ENCODE data around the gene PCSK2.
A peak's percentile ranks its signal among the peaks of the same experiment; 100 is the strongest.

Gene PCSK2

DNA sequence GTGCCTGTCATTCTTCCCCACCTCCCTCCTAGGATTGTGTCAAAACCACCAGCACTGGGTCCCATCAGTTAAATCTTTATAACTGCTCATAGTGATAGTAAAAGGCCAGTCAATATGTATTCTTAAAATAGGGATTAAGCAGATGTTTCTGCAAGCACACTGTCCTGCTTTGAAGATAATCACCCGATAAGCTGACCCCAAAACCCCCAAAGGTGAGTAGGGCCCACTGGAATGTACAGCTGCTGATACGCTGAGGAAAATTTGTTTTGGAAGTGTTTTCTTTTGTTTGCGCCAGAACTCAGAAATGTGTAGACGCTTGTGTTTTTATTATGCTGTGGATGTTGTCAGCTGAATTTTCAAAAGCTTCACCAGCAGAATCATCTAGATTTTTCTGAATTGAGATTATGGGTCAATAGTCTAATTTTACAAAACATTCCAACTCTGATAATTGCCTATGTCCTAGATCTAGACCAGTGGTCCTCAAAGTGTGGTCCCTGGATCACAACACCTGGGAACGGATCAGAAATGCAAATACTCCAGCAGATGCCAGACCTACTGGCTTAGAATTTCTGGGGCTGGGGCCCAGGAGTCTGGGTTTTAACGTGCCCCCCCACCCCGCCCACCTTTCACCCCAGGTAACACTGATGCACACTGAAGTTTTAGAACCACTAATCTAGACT, 292.9 kb downstream of the PCSK2 start:
- H3K4me1 ChIP-seq (ENCODE audit: control insufficient read depth, insufficient read depth, low read length), result peaks cover 4% of the 10 kb centered on the region; the same call in 1 of the 2 replicates
- H3K36me3 ChIP-seq (ENCODE audit: control insufficient read depth, insufficient read depth, low read length), result no peaks in the 10 kb centered on the region
- no peak overlapping the region for H3K9ac ChIP-seq (ENCODE audit: low read length)
- H3K9me3 ChIP-seq (ENCODE audit: control insufficient read depth, insufficient read depth, low read depth, low read length), result no peaks in the 10 kb centered on the region
- H3K27ac ChIP-seq (ENCODE audit: low read depth, low read length), result no peak overlapping the region
- H3K4me3 ChIP-seq (ENCODE audit: low read depth, low read length), result no peak overlapping the region
- H3K27me3 ChIP-seq (ENCODE audit: control insufficient read depth, insufficient read depth, low read length), result no peaks in the 10 kb centered on the region

GRCh38 chr20:17520583-17520982, 293.7 kb downstream of the PCSK2 start:
- no peaks in the 10 kb centered on the region for H3K27me3 ChIP-seq (ENCODE audit: control insufficient read depth, insufficient read depth, low read length)
- H3K27ac ChIP-seq (ENCODE audit: low read depth, low read length), result no peak overlapping the region
- H3K36me3 ChIP-seq (ENCODE audit: control insufficient read depth, insufficient read depth, low read length), result no peaks in the 10 kb centered on the region
- peaks cover 4% of the 10 kb centered on the region; the same call in 1 of the 2 replicates for H3K4me1 ChIP-seq (ENCODE audit: control insufficient read depth, insufficient read depth, low read length)
- H3K9me3 ChIP-seq (ENCODE audit: control insufficient read depth, insufficient read depth, low read depth, low read length), result no peaks in the 10 kb centered on the region
- no peak overlapping the region for H3K9ac ChIP-seq (ENCODE audit: low read length)
- no peak overlapping the region for H3K4me3 ChIP-seq (ENCODE audit: low read depth, low read length)

DNA sequence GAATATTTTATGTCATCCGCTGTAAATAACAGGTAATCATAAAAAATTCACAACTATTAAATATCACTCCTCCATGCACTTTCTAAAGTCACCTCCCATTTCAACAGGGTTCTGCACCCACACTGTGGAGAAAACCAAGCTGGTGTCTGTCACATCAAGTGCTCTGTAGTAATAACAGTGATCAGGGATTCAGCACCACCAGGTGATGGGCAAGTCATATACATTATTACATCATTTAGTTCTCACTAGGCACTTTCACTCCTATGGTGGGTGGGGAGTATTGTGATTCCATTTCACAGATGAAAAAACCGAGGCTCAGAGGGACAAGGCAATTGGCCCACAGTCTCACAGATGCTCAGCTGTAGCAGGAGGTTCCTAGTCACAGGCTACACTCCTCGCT, 295.7 kb downstream of the PCSK2 start:
- H3K4me3 ChIP-seq (ENCODE audit: low read depth, low read length), result no peak overlapping the region
- H3K4me1 ChIP-seq (ENCODE audit: control insufficient read depth, insufficient read depth, low read length), result peaks cover 4% of the 10 kb centered on the region; the same call in 1 of the 2 replicates
- H3K9ac ChIP-seq (ENCODE audit: low read length), result no peak overlapping the region
- no peaks in the 10 kb centered on the region for H3K9me3 ChIP-seq (ENCODE audit: control insufficient read depth, insufficient read depth, low read depth, low read length)
- H3K27me3 ChIP-seq (ENCODE audit: control insufficient read depth, insufficient read depth, low read length), result no peaks in the 10 kb centered on the region
- H3K36me3 ChIP-seq (ENCODE audit: control insufficient read depth, insufficient read depth, low read length), result no peaks in the 10 kb centered on the region
- no peak overlapping the region for H3K27ac ChIP-seq (ENCODE audit: low read depth, low read length)

GRCh38 chr20:17523326-17523725, 296.5 kb downstream of the PCSK2 start:
- no peaks in the 10 kb centered on the region for H3K9me3 ChIP-seq (ENCODE audit: control insufficient read depth, insufficient read depth, low read depth, low read length)
- H3K4me1 ChIP-seq (ENCODE audit: control insufficient read depth, insufficient read depth, low read length), result peaks cover 4% of the 10 kb centered on the region; the same call in 1 of the 2 replicates
- no peaks in the 10 kb centered on the region for H3K27me3 ChIP-seq (ENCODE audit: control insufficient read depth, insufficient read depth, low read length)
- no peak overlapping the region for H3K4me3 ChIP-seq (ENCODE audit: low read depth, low read length)
- no peak overlapping the region for H3K27ac ChIP-seq (ENCODE audit: low read depth, low read length)
- H3K9ac ChIP-seq (ENCODE audit: low read length), result no peak overlapping the region
- H3K36me3 ChIP-seq (ENCODE audit: control insufficient read depth, insufficient read depth, low read length), result no peaks in the 10 kb centered on the region

DNA sequence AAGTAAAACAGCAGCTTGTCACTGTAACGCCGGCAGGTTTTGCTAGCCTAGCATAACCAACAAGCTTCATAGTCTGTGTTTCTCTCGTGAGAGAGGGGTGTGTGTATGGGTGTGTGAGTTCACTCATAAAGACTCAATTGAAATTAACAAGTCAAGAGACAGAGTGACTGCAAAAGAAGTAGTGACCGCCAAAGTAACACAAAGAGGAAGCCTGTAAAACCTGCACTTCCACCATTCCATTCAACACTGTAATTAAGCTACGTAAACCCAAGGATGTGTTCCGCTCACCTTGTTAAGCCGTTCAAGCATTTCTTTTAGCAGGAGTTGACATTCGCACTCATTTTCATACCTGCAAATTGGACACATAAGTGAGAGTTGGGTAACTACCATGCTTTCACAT, 297.7 kb downstream of the PCSK2 start:
- Histone ChIP-seq H3K27ac (ENCODE audit: low read depth, low read length) (no peak overlapping the region), H3K27me3 (ENCODE audit: control insufficient read depth, insufficient read depth, low read length) (no peaks in the 10 kb centered on the region), H3K36me3 (ENCODE audit: control insufficient read depth, insufficient read depth, low read length) (no peaks in the 10 kb centered on the region), H3K9ac (ENCODE audit: low read length) (no peak overlapping the region), H3K4me3 (ENCODE audit: low read depth, low read length) (no peak overlapping the region), H3K4me1 (ENCODE audit: control insufficient read depth, insufficient read depth, low read length) (peaks cover 4% of the 10 kb centered on the region; the same call in 1 of the 2 replicates), H3K9me3 (ENCODE audit: control insufficient read depth, insufficient read depth, low read depth, low read length) (no peaks in the 10 kb centered on the region)

DNA sequence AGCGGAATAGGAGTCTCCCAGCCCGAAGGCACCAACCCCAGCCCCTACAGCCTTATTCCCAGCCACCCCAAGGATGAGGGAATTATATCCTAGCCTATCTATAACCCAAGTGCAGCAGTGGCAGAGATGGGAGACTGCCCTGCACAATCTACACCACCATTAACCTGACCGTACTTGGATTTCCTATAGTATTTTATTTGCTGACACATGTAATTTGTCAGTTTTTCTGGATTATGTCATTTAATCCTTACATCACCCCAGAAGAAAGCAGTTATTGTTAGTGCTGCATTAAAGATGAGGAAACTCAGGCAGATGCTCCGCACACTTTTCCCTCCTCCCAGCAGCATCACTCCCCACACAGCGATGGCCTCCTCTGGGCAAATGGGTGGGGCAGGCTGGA, 298.3 kb downstream of the PCSK2 start:
- Histone ChIP-seq H3K4me3 (ENCODE audit: low read depth, low read length) (no peak overlapping the region), H3K9ac (ENCODE audit: low read length) (no peak overlapping the region), H3K4me1 (ENCODE audit: control insufficient read depth, insufficient read depth, low read length) (peaks cover 6% of the 10 kb centered on the region; the same call in 1 of the 2 replicates), H3K9me3 (ENCODE audit: control insufficient read depth, insufficient read depth, low read depth, low read length) (no peaks in the 10 kb centered on the region), H3K36me3 (ENCODE audit: control insufficient read depth, insufficient read depth, low read length) (no peaks in the 10 kb centered on the region), H3K27me3 (ENCODE audit: control insufficient read depth, insufficient read depth, low read length) (peaks cover 2% of the 10 kb centered on the region), H3K27ac (ENCODE audit: low read depth, low read length) (no peak overlapping the region)

- H3K9ac ChIP-seq (ENCODE audit: low read length), result no peak overlapping the region
- 0 out of 2 replicates have a peak, but pooled peaks cover 5% of the 10 kb centered on the region for H3K4me1 ChIP-seq (ENCODE audit: control insufficient read depth, insufficient read depth, low read length)
- no peak overlapping the region; the same call in 1 of the 2 replicates for H3K4me3 ChIP-seq (ENCODE audit: low read depth, low read length)
- H3K27me3 ChIP-seq (ENCODE audit: control insufficient read depth, insufficient read depth, low read length), result peaks cover 8% of the 10 kb centered on the region
- H3K36me3 ChIP-seq (ENCODE audit: control insufficient read depth, insufficient read depth, low read length), result no peaks in the 10 kb centered on the region
- H3K27ac ChIP-seq (ENCODE audit: low read depth, low read length), result no peak overlapping the region
- no peaks in the 10 kb centered on the region for H3K9me3 ChIP-seq (ENCODE audit: control insufficient read depth, insufficient read depth, low read depth, low read length)
Measured at GRCh38 chr20:17525650-17526049, 298.8 kb downstream of the PCSK2 start.

GRCh38 chr20:17529586-17529985, 302.7 kb downstream of the PCSK2 start:
- Histone ChIP-seq H3K9ac (ENCODE audit: low read length) (no peak overlapping the region), H3K36me3 (ENCODE audit: control insufficient read depth, insufficient read depth, low read length) (no peaks in the 10 kb centered on the region), H3K9me3 (ENCODE audit: control insufficient read depth, insufficient read depth, low read depth, low read length) (no peaks in the 10 kb centered on the region), H3K4me1 (ENCODE audit: control insufficient read depth, insufficient read depth, low read length) (peaks cover 22% of the 10 kb centered on the region), H3K4me3 (ENCODE audit: low read depth, low read length) (no peak overlapping the region), H3K27me3 (ENCODE audit: control insufficient read depth, insufficient read depth, low read length) (peaks cover 10% of the 10 kb centered on the region), H3K27ac (ENCODE audit: low read depth, low read length) (no peak overlapping the region)

GRCh38 chr20:17530153-17530552, 303.3 kb downstream of the PCSK2 start:
- Histone ChIP-seq H3K9me3 (ENCODE audit: control insufficient read depth, insufficient read depth, low read depth, low read length) (no peaks in the 10 kb centered on the region), H3K36me3 (ENCODE audit: control insufficient read depth, insufficient read depth, low read length) (no peaks in the 10 kb centered on the region), H3K27me3 (ENCODE audit: control insufficient read depth, insufficient read depth, low read length) (peaks cover 10% of the 10 kb centered on the region), H3K4me1 (ENCODE audit: control insufficient read depth, insufficient read depth, low read length) (peaks cover 22% of the 10 kb centered on the region), H3K9ac (ENCODE audit: low read length) (no peak overlapping the region), H3K4me3 (ENCODE audit: low read depth, low read length) (peak overlapping the region; percentile 66), H3K27ac (ENCODE audit: low read depth, low read length) (no peak overlapping the region)

DNA sequence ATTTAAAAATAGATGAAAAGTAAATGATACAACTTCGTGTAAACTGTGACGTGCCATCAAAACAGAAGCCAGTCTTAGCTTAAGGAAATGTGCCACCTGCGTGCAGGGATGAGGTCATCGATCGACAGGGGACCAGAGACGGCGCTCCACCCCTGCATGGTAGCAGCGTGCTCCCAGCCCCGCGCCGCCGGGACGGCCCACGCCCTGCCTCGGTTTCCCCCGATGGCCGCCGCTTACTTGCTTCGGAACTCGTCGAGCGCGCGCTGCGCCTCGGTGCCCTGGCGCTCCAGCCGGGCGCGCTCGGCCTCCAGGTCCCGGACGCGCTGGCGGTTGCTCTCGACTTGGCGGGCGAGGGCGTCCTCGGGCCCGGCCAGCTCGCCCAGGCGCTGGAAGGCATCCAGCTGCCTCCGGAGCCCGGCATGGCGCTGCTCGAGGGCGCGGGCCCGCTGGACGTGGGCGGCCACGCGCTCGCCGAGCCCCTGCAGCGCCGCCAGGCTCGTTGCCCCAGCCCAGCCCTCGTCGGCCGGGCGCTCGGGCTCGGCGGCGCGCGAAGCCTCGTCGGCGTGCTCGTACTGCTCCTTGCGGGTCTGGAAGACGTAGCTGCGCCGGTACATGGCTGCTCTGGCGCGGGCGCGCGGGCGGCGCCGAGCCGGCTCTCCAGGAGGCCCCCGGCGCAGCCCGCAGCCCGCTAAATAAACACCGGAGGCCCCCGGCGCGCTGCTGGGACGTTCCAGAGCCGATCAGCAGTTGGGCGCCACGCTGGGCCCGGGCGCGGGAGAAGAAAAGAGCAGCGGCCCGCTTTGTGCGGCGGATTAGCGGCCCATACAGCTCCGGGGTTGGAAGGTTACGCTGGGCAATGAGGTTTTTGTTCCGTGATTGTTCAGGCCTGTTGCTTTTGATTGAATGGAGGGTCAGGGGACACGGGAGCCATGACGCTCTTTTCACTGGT, 304.1 kb downstream of the PCSK2 start, which contains the start of gene BFSP1:
BFSP1 (minus strand) TSS at position 664 of the 949 bp plus-strand sequence; CDS start at position 614, 50 bp downstream.
- peak within 1 kb of the TSS; percentile 55; the same call in 1 of the 2 replicates for H3K27ac ChIP-seq (ENCODE audit: low read depth, low read length)
- H3K27me3 ChIP-seq (ENCODE audit: control insufficient read depth, insufficient read depth, low read length), result peaks cover 10% of the 10 kb centered on the region
- H3K4me1 ChIP-seq (ENCODE audit: control insufficient read depth, insufficient read depth, low read length), result peaks cover 22% of the 10 kb centered on the region
- peak within 1 kb of the TSS; percentile 66 for H3K4me3 ChIP-seq (ENCODE audit: low read depth, low read length)
- no peaks in the 10 kb centered on the region for H3K36me3 ChIP-seq (ENCODE audit: control insufficient read depth, insufficient read depth, low read length)
- no peaks in the 10 kb centered on the region for H3K9me3 ChIP-seq (ENCODE audit: control insufficient read depth, insufficient read depth, low read depth, low read length)
- peak within 1 kb of the TSS; percentile 88 for H3K9ac ChIP-seq (ENCODE audit: low read length)

GRCh38 chr20:17531665-17532025, 304.8 kb downstream of the PCSK2 start:
- Histone ChIP-seq H3K27me3 (ENCODE audit: control insufficient read depth, insufficient read depth, low read length) (peaks cover 10% of the 10 kb centered on the region), H3K4me3 (ENCODE audit: low read depth, low read length) (peak overlapping the region; percentile 66), H3K36me3 (ENCODE audit: control insufficient read depth, insufficient read depth, low read length) (no peaks in the 10 kb centered on the region), H3K4me1 (ENCODE audit: control insufficient read depth, insufficient read depth, low read length) (peaks cover 22% of the 10 kb centered on the region), H3K9ac (ENCODE audit: low read length) (peak overlapping the region; percentile 88), H3K9me3 (ENCODE audit: control insufficient read depth, insufficient read depth, low read depth, low read length) (peaks cover 2% of the 10 kb centered on the region; the same call in 1 of the 2 replicates), H3K27ac (ENCODE audit: low read depth, low read length) (peak overlapping the region; percentile 55; the same call in 1 of the 2 replicates)

Measured in HUES6 (cell line).